GM18868 (cell line): ENCODE data around the gene EHD2.
"Not testable (repeated sequence)": the region's sequence is repeated elsewhere in the genome, so short reads cannot be mapped to it uniquely, and the experiment has no call there.

Source experiments
- ATAC-seq: cut with Tn5 transposase; IDR thresholded peaks from one replicate; pipeline ENCODE4 v1.9.1; 2021; ENCODE audit warnings: mild to moderate bottlenecking, moderate library complexity; ENCODE audit not compliant: unreplicated experiment

Gene EHD2

GRCh38 chr19:47765523-47766358 is 52.5 kb downstream of the EHD2 start:
- ATAC-seq = no peak

- no peak for ATAC-seq
Measured at GRCh38 chr19:47766359-47766620, 53.1 kb downstream of the EHD2 start.

GRCh38 chr19:47766670-47767069 is 53.4 kb downstream of the EHD2 start:
- no peak for ATAC-seq

GRCh38 chr19:47767349-47767748 is 54.1 kb downstream of the EHD2 start:
- ATAC-seq = no peak

GRCh38 chr19:47768604-47769003 is 55.4 kb downstream of the EHD2 start:
- ATAC-seq = no peak

GRCh38 chr19:47769534-47769933 is 56.3 kb downstream of the EHD2 start:
- no peak for ATAC-seq

- not testable (repeated sequence) for ATAC-seq
Measured at GRCh38 chr19:47771291-47771690, 58.1 kb downstream of the EHD2 start.

- ATAC-seq = no peak
Measured at GRCh38 chr19:47776568-47776967, 63.3 kb downstream of the EHD2 start.

GRCh38 chr19:47777245-47778048 is 64.2 kb downstream of the EHD2 start:
- ATAC-seq = not testable (repeated sequence)

- peak; percentile 77 for ATAC-seq
Measured at GRCh38 chr19:47778049-47778953, 65.1 kb downstream of the EHD2 start, which contains the start of gene SELENOW. TSS of gene SELENOW (plus strand) at chr19:47778703. CDS start at chr19:47778786, 83 bp downstream.

- no peak for ATAC-seq
Measured at GRCh38 chr19:47778954-47779351, 65.7 kb downstream of the EHD2 start.

GRCh38 chr19:47779524-47780214 is 66.4 kb downstream of the EHD2 start:
- ATAC-seq = no peak

- no peak for ATAC-seq
Measured at GRCh38 chr19:47780215-47780551, 67.0 kb downstream of the EHD2 start.

- ATAC-seq = no peak
Measured at GRCh38 chr19:47781590-47782262, 68.5 kb downstream of the EHD2 start.

- no peak for ATAC-seq
Measured at GRCh38 chr19:47786566-47786965, 73.3 kb downstream of the EHD2 start.

- not testable (repeated sequence) for ATAC-seq
Measured at GRCh38 chr19:47787307-47787706, 74.1 kb downstream of the EHD2 start.

GRCh38 chr19:47789811-47790210 is 76.6 kb downstream of the EHD2 start:
- not testable (repeated sequence) for ATAC-seq

GRCh38 chr19:47790398-47790814 is 77.2 kb downstream of the EHD2 start:
- ATAC-seq = no peak

- ATAC-seq = no peak
Measured at GRCh38 chr19:47792616-47793015, 79.4 kb downstream of the EHD2 start.
